Right renal cortex interstitium (tissue), 3 donors: ENCODE results near the gene ST3GAL5. TPM values are rescaled to one million over a fixed set of nuclear protein-coding genes. Genes with fewer than 3 reads are reported as not detected.
"Not testable (repeated sequence)": the region's sequence is repeated elsewhere in the genome, so short reads cannot be mapped to it uniquely, and the experiment has no call there.

ENCODE experiments used
- DNase-seq, 3 donors: peaks; one replicate each; pipeline ENCODE4 v3.0.0-alpha.2; 2013; ENCODE audit warnings: low read depth in 3 of 3, low spot score in 2 of 3
- polyA plus RNA-seq, 3 donors: library from polyadenylated mRNA; unstranded; fragments of 120-200 nt; gene quantifications; one replicate each; pipeline ENCODE4 v1.2.1, GENCODE V29; 2013; ENCODE audit not compliant: insufficient read length in 3 of 3

The ST3GAL5 gene
- polyA plus RNA-seq, 3 donors, result 8.9 to 10.4 (median 9.0) TPM

DNA sequence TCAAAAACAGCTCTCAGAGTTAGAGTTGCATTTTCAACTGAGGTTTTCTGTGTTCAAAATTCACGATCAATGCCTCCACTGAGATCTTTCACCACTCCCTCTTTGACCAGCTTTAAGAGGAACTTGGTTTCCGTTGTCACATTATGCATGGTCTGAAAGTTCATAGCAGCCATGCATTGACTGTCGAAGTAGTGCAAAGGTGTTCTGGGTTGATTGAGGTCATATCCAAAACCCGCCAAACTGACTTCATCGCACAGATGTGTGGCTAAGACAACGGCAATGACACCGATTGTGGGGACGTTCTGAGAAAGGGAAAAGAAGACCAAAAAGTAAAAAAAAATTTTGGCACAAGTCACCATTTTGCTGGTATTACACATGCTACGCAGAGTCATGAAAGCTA is 48.7 kb downstream of the ST3GAL5 start:
- DNase-seq, result no peak

DNA sequence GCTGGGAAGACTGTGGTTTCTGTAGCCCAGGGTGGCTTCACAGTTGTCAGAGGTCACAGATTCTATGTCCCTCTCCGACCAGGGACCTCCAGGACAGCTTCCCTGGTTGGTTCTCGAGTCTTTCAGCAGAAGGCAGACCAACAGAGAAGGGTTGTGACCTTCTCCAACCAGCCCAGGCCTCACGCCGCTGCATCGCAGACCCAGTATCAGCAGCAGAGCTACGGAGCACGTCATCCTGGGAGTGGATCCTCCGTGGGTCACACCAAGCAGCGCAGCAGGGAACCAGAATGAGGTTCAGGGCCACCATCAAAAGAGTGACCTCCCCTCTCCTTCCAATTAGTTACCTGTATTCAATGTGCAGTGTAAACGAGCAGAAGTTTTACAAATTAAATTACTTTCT is 49.3 kb downstream of the ST3GAL5 start:
- DNase-seq, result no peak

DNA sequence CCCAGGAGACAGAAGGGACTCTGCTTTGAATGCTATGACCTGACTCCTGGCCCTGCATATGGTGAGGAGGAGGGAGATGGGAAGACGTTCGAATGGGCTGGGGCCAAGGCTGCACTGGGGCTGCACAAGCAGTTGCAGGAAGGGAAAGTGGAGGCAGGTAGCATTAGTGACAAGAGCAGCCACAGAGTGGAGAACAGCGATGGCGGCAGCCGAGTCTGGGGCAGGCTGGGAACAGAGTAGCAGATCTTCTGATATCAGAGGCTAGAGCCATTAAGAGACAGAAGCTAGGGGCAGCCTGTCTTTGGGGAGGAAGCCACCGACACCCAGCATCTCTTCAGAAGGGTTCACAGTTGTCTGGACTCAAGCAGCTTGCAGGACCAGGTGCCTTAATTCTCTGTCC is 50.1 kb downstream of the ST3GAL5 start:
- DNase-seq, result no peak

DNA sequence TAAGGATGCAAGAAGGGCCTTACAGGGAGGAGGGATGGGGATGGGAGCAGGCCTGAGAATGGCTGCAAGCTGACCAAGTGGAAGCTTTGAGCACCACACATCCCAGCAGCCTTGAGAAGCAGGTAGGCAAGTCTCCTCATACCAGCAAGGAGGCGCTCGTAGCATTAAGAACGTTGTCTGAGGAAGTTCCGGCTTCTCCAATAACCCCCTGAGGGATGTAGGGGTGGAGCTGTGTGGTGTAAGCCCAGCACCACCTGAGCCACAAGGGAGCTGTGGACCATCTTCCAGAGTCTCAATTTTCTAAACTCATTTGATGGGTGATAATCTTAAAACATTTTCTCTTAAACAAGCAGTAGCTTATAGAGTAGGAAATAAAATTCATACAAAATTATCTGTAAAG is 50.6 kb downstream of the ST3GAL5 start:
- no peak for DNase-seq

DNA sequence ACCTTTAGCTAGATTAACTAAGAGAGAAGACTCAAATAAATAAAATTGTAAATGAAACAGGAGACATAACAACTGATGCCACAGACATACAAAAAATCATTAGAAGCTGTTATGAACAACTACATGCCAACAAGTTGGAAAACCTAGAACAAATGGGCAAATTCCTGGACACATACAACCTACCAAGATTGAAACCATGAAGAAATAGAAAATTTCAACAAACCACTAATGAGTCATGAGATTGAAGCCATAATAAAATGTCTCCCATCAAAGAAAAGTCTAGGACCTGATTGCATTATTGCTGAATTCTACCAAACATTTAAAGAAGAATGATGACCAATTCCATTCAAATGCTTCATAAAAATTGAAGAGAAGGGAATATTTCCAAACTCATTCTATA is 54.3 kb downstream of the ST3GAL5 start:
- DNase-seq, result no peak

DNA sequence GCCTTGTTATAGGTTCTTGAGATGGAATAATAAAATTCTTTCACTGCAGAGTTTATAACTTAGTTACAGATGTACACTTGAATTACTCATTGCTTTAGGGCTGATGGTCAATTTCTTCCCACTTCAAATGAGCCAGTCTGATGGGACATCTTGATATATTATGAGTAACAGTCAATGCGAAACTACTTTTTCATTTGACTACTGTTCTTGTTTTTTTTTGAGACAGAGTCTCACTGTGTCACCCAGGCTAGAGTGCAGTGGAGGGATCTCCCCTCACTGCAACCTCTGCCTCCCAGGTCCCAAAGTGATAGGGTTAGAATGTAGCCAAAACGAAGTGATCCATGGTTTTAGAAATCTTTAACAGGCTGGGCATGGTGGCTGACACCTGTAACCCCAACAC is 57.1 kb downstream of the ST3GAL5 start:
- DNase-seq, result no peak

DNA sequence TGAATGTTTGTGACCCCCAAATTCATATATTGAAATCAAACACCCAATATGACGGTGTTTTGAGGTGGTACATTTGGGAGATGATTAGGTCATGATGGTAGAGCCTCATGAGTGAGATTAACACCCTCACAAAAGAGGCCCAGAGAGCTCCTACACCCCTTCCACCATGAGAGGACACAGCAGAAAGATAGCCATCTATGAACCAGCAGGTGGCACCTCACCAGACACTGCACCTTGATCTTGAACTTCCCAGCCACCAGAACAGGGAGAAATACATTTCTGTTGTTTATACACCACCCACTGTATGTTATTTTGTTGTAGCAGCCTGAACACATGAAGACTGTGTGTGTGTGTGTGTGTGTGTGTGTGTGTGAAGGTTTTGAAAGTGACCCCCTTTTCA is 58.1 kb downstream of the ST3GAL5 start:
- DNase-seq, result no peak

DNA sequence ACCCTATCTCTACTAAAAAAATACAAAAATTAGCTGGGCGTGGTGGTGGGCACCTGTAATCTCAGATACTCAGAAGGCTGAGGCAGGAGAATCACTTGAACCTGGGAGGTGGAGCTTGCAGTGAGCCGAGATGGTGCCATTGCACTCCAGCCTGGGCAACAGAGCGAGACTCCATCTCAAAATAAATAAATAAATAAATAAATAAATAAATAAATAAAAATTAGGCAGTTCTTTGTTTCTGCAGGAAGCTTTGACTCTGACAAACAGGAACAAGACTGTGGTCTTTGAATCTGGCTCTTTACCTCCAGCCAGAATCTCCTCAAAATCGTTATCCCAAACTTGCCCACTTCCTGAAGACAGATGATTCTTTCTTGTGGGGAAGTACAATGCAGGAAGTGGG is 59.4 kb downstream of the ST3GAL5 start:
- not testable (repeated sequence) for DNase-seq

DNA sequence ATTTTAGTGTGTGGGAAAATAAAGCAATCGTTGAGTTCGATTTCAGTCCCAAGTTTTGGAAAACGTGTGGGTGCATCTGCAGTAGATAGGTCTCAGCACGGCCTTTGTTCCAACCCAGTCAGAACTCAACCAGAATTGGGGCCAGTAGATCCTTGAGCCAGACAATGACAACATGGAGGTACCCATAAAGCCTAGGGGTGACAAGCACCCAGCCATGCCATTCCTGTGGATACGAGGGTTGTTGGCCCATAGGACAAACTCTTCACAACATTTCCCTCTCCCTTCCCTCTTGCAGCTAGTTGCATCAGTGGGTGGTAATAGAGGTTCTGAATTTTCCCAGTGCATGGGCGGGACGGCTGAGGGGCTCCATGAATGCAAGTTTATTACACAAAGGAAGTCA is 60.1 kb downstream of the ST3GAL5 start:
- no peak for DNase-seq

DNA sequence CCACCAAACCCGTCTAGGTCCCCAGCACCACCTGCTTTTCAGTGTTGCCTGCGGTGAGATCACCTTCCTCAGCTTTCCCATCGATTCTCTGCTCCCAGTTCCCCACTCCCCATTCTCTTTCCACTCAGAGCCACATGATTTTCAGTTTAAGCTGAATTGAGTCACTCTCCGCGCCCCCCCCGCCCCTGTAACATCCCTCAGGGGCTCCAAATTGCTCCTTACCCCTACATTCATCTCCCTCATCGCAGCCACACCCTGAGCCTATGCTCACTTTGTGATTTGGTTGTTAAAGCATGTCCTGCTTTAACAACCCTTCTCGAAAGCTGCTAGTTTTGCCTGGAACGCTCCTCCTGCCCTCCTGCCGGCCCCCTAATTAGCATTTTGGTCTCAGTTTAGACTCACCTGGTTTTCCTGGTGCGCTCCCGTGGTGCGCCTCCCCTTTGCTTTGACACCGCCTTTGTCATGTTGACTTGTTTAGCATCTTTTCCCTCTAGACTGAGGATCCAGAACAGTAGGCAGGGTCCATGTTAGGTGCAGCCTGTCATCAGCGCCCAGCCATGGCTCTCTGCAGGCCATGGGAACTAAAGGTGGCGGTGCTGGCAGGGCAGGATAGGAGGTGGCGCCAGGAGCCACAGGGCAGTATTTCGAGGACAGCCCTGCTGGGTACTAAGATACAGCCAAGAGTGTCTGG is 60.8 kb downstream of the ST3GAL5 start:
- no peak for DNase-seq

DNA sequence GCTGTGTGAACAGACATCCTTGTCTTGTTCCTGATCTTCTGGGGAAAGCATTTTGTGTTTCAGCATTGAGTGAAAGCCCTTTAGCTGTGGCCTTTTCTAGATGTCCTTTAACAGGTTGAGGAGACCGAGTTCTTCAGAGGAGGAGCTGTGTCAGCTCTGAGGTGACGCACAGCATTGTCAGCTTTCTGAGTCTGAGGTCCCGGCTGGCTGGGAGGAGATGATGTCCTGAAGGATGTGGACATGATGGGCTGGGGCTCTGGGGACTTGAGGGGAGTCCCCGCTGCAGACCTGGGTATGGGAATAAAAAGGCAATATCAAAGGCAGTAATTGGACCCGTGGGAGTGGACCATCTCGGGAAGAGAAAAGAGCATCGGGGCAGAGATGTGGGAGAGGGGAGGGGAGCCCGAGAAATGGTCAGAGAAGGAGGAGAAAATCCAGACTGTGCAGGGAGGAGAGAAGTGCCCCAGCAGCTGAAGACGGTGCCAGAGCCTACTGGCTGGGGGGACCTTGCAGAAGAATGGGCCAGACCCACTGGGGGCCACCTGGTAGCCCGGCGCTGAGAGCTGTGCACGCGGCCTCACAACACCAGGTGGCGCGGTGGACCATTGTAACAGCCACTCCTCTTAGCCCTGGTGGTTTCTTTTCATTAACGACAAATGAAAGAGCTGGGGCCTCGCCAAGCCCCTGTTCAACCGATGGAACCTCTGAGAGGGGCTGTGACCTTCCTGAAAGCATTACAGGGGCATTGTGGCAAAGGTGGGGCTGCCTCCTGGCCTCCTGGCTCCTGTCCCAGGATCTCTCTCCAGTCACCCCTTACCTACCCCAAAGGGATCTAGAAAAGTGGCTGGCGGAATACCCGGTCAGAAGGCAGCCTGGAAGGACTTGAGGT is 61.6 kb downstream of the ST3GAL5 start:
- no peak for DNase-seq

DNA sequence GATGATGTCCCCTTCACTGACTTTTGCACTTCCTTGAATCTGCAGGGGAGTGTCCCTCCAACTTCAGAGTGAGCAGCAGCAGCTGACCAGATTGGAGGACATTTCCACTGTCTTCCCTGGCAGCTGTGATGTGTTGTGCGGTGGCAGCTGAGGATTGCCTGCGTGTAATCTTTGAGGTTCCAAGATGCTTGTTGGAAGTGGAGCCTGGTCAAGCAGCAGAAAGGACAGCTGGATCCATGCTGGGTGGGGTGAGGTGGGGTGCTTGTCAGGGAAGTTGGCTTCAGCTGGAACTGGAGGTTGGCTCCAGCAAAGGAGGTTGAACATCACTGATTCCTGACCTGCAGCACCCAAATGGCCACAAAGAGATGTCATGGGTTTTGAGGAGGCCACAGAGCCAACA is 64.8 kb downstream of the ST3GAL5 start:
- DNase-seq, result no peak

DNA sequence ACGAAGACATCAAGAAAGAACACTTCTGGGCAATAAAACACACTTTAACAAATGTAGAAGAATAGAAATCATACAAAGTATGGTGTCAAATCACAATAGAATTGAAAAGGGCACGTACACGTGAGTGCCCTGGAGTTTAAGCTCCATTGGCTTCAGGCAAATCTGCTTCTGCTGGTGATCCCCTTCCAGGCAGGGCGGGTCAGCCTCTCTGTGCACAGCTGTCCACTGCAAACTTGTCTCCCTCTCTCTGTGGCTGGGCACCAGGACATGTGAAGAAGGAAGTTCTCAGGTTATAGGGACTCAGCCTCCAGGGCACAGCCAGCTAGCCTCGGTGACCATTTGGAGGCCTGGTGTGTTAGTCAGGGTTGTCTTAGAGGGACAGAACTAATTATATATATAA is 66.0 kb downstream of the ST3GAL5 start:
- DNase-seq, result no peak

DNA sequence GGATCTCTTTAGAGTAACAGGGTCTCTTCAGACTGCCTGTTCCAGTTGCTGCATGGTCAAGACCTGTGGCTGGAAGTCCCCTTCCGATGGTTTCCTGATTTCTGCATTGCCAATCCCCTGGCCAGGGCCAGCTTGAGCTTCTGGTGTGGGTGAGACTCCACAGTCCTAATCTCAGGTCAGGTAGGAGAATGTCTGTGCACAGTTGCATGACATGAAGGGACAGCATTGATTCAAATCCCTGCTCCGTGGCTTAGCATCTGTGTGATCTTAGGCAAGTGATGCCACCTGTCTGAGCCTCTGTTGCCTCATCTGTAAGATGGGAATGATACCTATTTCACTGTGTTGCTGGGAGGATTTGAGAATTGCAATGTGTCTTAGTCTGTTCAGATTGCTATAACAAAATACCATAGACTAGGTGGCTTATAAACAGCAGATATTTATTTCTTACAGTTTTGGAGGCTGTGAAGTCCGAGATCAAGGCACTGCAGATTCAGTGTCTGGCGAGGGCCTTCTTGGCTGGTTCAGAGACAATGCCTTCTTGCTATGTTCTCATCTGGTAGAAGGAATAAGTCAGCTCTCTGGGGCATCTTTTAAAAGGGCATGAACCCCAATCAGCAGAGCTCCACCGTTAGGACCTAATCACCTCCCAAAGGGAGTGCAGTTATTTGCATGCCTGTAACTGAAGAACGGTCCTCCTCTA is 68.8 kb downstream of the ST3GAL5 start:
- DNase-seq, result no peak

DNA sequence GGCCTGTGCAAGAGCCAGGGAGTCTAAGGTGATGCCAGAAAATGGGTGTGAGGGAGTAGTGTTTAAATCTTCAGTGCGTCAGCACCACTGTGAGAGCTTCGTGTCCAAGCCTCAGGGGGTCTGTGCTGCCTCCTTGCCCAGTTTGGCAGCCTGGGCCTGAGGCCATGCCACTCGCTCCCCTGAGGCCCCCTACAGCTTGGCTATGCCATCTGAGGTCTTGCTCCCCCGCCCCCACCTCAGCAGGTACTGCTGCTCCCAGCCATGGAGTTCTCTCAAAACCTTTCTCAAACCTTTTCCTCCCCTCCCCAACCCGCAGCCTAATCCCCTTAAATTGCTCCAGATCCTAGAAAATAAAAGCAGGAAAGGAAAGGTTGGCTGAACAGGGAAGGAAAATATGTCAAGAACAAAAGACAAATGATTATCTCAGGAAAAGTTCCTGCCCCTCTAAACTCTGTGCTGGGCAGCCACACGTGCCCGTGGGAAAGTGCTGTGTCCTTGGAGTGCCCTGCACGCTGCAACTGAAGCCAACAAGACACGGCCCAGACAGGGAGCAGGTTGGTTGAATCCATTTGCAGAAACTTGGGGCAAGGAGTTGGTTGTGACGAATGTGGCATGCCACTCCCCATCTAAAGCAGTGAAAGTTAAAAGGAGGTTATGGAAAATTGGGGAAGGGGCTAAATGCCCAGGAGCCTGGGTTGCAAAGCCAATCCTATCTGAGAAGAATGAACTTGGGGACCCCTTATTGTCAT is 73.8 kb downstream of the ST3GAL5 start:
- no peak for DNase-seq

DNA sequence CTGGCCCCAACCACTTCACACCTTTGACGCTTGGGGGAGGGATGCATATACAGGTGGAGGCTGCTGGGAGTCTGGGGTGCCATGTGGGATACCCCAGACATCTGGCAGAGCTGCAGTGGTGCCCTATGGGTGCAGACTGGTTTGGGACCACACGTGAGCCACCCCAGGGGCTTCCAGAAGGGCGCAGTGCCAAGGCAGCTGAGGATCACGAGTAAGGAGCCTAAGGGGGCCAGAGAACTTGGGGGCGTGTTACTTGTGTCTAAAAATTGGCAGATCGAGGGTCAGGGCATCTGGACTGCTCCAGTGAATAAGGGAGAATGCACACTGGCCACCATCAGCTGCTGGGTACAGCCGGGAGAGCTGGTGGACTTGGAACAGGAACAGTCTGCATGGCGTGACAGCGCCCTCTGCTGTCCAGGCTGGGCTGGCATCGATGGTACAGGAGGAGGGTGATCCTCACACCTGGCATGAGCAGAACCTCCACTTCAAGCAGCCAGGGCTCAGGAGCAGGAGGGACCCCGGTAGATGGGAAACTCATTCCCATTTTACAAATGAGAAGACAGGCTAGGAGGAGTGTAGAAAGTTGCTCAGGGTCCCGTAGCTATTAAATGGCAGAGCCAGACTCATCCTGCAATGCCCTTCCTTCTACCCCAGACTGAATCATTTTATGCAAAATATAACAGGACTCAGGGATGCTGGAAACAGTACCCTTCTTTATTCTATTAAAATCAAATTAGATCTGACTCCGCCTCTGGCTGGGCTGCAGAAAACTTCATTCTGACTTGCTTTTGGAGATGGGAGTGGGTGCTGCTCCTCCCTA is 74.6 kb downstream of the ST3GAL5 start:
- peak; percentile 65 to 78 (median 72) for DNase-seq

DNA sequence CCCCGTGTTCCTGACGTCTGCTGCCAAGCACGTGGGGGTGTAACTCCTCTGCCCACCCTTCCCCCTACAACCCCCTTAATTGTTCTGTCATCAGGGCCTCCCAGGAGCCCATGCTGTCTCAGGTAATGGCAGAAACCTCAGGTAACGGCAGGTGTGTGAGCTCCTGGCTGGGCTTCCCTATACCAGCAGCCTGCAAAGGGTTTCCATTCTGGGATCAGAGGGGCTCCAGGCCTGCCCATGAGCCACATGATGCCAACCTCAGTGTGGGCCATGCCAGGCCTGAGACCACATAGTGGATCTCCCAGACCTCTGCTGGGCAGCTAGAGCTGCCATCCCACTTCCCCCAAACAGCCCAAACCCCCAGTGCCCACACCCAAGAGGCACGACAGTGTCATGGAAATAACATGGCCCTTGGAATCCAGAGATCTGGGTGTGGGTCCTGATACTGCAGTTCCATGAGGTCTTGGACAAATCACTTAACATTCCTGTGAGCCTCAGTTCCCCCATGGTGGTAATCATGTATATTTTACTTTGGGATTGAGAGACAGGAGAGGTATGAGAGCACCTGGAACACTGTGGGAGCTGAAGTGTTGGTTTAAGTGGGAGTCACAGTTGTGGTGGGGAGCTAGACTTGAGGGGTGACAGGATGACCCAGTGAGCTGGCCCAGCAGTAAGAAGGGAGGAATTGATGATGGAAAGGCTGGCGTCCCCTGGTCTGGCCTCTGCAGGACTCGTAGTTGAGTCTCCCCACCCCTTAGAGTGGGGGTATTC is 75.4 kb downstream of the ST3GAL5 start:
- DNase-seq, result no peak

DNA sequence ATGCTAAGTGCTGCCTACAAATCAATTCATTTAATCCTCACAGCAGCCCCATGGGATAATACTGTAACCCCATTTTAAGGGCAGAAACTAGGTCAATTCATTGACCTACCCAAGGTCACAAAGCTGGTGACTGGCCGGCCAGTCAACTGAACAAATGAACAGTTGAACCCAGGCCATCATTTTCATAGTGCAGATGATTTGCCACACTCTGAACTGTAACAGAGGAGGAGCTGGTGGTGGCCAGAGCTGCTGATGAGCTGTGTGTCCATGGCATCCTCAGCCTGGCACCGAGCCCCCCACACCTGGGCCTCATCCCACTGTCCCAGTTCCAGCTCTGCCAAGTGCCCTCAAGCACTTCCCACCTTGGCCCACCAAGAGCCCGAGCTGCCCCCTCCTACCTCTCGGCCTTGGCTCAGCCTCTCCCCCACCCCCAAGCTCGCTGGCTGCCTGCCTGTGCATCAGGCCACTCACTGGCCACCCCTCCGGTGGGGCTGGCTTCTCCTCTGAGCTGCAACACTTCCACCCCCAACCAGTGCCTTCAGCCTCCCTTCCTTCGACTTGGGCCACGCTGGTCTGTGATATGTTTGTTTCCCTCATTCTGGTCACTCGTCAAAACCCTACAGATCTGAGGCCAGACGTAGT is 76.6 kb downstream of the ST3GAL5 start:
- no peak for DNase-seq
